Coronary artery (tissue), 2 donors: Measurements from ENCODE around the gene ASTN1.

ENCODE experiments used
- DNase-seq: peaks from one replicate; pipeline ENCODE4 v3.0.0-alpha.2; 2017; ENCODE audit warnings: low spot score
- H3K27ac ChIP-seq, 2 donors: fragments of 200-600 bp; sonication (generic); one replicate each; pipeline ENCODE4 v1.5.1; 2016 to 2019
- H3K4me3 ChIP-seq: fragments of 200-600 bp; sonication (generic); 2 replicates; pipeline ENCODE4 v1.5.1; 2016; ENCODE audit warnings: mild to moderate bottlenecking, moderate library complexity
- TF ChIP-seq, protein P1 (sequence below): fragments of 200-600 bp; sonication (generic); IDR thresholded peaks from one replicate; pipeline ENCODE4 v1.5.1; 2019; ENCODE audit warnings: antibody characterized with exemption

ASTN1 gene

GRCh38 chr1:176939993-176940392 lies 224.5 kb downstream of the ASTN1 start:
- TF ChIP-seq, protein P1, sequence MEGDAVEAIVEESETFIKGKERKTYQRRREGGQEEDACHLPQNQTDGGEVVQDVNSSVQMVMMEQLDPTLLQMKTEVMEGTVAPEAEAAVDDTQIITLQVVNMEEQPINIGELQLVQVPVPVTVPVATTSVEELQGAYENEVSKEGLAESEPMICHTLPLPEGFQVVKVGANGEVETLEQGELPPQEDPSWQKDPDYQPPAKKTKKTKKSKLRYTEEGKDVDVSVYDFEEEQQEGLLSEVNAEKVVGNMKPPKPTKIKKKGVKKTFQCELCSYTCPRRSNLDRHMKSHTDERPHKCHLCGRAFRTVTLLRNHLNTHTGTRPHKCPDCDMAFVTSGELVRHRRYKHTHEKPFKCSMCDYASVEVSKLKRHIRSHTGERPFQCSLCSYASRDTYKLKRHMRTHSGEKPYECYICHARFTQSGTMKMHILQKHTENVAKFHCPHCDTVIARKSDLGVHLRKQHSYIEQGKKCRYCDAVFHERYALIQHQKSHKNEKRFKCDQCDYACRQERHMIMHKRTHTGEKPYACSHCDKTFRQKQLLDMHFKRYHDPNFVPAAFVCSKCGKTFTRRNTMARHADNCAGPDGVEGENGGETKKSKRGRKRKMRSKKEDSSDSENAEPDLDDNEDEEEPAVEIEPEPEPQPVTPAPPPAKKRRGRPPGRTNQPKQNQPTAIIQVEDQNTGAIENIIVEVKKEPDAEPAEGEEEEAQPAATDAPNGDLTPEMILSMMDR = no peak
- no peak overlapping the region for H3K4me3 ChIP-seq
- no peak overlapping the region for H3K27ac ChIP-seq
- DNase-seq = no peak

DNA sequence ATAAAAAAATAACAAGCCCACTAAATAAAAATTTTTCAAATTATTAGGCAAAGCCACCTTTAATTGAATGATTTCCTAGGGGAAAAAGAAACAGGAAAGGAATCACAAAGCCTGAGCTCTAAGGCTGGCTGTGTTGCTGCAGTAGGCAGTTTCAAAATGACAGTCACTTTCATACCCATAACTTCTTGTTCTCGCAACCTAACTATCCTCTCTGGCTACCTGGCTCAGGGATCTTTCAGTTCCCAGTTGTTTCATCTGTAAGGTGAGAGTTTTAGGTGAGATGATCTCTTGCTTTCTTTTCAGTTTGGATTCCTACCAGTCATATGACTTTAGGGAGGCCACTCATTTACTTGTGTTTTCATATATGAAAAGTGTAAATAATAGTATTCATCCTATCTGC lies 226.1 kb downstream of the ASTN1 start:
- no peak for DNase-seq
- TF ChIP-seq, protein P1 = no peak

GRCh38 chr1:176934370-176934769 lies 230.1 kb downstream of the ASTN1 start:
- DNase-seq = no peak
- Histone ChIP-seq H3K4me3 (no peak overlapping the region), H3K27ac (no peak overlapping the region)
- TF ChIP-seq, protein P1 = no peak

More for the DNA sequence above, 226.1 kb downstream of the ASTN1 start:
- no peak overlapping the region for H3K4me3 ChIP-seq
- no peak overlapping the region for H3K27ac ChIP-seq

- Histone ChIP-seq H3K27ac (no peak overlapping the region), H3K4me3 (no peak overlapping the region)
- DNase-seq = no peak
- TF ChIP-seq, protein P1 = no peak
These were observed 232.1 kb downstream of the ASTN1 start for GRCh38 chr1:176932114-176933104.

DNA sequence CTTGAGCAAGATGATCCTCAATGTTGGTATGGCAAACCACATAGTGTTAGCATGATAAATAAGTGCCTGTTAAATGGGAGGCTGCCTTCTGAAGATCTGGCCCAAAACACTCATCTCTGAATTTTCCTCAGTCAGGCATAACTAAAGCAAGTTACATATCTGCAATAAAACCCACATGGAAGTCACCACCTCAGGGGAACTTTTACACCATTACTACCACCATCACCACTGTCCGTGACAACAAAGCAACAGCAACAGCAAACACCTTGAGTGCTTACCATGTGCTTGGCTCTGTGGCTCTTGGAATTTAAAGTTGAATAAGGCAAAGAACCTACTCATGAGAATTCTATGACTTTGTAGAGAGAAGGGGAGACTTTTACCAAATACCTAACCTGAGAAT lies 233.0 kb downstream of the ASTN1 start:
- TF ChIP-seq, protein P1 = no peak
- Histone ChIP-seq H3K27ac (no peak overlapping the region), H3K4me3 (no peak overlapping the region)
- no peak for DNase-seq

DNA sequence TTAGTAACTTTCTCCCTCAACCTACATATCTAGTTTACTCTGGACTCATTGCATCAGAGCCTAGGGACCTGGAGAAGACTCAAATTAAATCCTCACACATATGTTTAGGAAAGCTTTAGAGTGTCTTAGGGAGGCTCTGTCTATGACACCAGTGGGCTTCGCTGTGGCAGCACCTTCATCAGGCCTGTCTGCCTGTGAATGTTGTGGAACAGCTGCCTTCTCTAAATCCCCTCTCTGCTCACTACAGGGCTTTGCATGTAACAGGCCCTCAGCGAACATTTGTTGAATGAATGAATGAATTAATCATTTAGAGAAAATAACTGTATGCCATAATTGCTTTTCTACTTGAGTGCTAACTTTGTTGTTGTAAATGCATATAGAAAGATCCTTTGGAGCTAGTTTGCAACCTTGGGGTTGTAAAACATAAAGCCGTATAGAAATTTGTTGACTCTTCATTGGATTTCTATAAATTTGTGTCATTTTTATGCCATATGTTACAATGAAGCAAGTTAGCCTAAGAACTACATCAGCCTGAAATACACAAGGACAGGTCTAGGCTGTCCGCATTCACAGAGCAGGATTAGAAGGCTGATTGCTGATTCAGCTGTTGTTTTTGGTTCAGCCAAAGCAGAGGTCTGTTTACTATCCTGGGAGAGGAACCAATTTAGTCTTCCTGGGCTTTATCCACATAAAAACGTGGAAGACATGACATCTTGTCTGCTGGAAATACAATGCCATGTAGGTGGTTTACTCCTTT lies 238.0 kb downstream of the ASTN1 start:
- no peak overlapping the region for H3K4me3 ChIP-seq
- no peak overlapping the region for H3K27ac ChIP-seq
- TF ChIP-seq, protein P1 = no peak
- no peak for DNase-seq
